Measurements from ENCODE around the gene SOX15.
A peak's percentile ranks its signal among the peaks of the same experiment; 100 is the strongest.

The SOX15 gene

DNA sequence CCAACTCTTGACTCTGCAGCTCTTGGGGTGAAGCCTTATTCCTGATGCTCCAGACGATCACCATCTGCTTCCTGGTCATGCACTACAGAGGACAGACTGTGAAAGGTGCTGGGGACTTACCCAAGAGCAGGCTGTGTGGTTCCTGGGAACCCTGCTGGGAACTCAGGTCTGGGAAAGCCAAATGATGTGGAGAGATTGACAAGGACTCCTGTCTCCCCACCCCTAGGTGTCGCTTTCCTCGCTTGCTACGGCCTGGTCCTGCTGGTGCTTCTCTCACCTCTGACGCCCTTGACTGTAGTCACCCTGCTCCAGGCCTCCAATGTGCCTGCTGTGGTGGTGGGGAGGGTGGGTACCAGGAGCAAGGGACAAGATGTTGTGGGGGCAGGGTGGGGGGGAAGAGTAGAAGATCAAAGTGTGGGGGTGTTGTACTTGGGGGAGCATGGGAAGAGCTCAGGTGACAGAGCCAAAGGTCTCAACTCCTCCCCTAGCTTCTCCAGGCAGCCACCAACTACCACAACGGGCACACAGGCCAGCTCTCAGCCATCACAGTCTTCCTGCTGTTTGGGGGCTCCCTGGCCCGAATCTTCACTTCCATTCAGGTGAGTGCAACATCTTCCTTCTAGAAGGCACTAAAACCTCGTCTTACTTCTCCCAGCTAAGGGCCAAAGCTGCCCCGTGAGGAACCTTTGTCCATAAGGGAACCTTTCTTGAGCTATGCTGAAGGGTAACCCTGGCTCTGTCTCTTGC, 3.0 kb downstream of the SOX15 start (continued):
- TF ChIP-seq ZBTB44 (tag by site-specific recombination; IDR thresholded peaks at IDR 0.05) = no peak
- no peak for TF ChIP-seq ZNF202 (tag by site-specific recombination; IDR thresholded peaks at IDR 0.05; ENCODE audit: borderline replicate concordance)
- 0 out of 2 replicates have a peak, but pooled peaks have one; percentile 32 for TF ChIP-seq ZNF423 (tag by site-specific recombination; IDR thresholded peaks at IDR 0.05)
- TF ChIP-seq ZNF501 (tag by site-specific recombination; IDR thresholded peaks at IDR 0.05) = no peak
- TF ChIP-seq, protein P1, sequence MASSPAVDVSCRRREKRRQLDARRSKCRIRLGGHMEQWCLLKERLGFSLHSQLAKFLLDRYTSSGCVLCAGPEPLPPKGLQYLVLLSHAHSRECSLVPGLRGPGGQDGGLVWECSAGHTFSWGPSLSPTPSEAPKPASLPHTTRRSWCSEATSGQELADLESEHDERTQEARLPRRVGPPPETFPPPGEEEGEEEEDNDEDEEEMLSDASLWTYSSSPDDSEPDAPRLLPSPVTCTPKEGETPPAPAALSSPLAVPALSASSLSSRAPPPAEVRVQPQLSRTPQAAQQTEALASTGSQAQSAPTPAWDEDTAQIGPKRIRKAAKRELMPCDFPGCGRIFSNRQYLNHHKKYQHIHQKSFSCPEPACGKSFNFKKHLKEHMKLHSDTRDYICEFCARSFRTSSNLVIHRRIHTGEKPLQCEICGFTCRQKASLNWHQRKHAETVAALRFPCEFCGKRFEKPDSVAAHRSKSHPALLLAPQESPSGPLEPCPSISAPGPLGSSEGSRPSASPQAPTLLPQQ (tag by site-specific recombination; IDR thresholded peaks at IDR 0.05) = no peak
- peak; percentile 82 for TF ChIP-seq ZBTB17 (tag by site-specific recombination; IDR thresholded peaks at IDR 0.05)
- TF ChIP-seq ZNF473 (tag by site-specific recombination; IDR thresholded peaks at IDR 0.05) = no peak
- TF ChIP-seq, protein P2, sequence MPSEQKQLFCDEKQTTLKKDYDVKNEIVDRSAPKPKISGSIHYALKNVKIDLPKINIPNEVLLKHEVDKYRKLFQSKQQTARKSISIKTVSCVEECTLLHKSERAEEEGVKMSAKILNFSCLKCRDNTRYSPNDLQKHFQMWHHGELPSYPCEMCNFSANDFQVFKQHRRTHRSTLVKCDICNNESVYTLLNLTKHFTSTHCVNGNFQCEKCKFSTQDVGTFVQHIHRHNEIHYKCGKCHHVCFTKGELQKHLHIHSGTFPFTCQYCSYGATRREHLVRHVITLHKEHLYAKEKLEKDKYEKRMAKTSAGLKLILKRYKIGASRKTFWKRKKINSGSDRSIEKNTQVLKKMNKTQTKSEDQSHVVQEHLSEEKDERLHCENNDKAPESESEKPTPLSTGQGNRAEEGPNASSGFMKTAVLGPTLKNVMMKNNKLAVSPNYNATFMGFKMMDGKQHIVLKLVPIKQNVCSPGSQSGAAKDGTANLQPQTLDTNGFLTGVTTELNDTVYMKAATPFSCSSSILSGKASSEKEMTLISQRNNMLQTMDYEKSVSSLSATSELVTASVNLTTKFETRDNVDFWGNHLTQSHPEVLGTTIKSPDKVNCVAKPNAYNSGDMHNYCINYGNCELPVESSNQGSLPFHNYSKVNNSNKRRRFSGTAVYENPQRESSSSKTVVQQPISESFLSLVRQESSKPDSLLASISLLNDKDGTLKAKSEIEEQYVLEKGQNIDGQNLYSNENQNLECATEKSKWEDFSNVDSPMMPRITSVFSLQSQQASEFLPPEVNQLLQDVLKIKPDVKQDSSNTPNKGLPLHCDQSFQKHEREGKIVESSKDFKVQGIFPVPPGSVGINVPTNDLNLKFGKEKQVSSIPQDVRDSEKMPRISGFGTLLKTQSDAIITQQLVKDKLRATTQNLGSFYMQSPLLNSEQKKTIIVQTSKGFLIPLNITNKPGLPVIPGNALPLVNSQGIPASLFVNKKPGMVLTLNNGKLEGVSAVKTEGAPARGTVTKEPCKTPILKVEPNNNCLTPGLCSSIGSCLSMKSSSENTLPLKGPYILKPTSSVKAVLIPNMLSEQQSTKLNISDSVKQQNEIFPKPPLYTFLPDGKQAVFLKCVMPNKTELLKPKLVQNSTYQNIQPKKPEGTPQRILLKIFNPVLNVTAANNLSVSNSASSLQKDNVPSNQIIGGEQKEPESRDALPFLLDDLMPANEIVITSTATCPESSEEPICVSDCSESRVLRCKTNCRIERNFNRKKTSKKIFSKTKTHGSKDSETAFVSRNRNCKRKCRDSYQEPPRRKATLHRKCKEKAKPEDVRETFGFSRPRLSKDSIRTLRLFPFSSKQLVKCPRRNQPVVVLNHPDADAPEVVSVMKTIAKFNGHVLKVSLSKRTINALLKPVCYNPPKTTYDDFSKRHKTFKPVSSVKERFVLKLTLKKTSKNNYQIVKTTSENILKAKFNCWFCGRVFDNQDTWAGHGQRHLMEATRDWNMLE (tag by site-specific recombination; conservative IDR thresholded peaks at IDR 0.05; ENCODE audit: low read depth) = no peak
- no peak for TF ChIP-seq ZNF366 (tag by site-specific recombination; conservative IDR thresholded peaks at IDR 0.05)
- TF ChIP-seq SALL2 (tag by site-specific recombination; IDR thresholded peaks at IDR 0.05; ENCODE audit: borderline replicate concordance) = no peak
- peak; percentile 63; the same call in 1 of the 2 replicates for TF ChIP-seq ZFP37 (tag by site-specific recombination; IDR thresholded peaks at IDR 0.05)
- TF ChIP-seq IKZF3 (tag by site-specific recombination; IDR thresholded peaks at IDR 0.05) = peak; percentile 80
- TF ChIP-seq, protein P3, sequence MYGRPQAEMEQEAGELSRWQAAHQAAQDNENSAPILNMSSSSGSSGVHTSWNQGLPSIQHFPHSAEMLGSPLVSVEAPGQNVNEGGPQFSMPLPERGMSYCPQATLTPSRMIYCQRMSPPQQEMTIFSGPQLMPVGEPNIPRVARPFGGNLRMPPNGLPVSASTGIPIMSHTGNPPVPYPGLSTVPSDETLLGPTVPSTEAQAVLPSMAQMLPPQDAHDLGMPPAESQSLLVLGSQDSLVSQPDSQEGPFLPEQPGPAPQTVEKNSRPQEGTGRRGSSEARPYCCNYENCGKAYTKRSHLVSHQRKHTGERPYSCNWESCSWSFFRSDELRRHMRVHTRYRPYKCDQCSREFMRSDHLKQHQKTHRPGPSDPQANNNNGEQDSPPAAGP (tag by site-specific recombination; IDR thresholded peaks at IDR 0.05) = no peak
- no peak for TF ChIP-seq KLF1 (tag by site-specific recombination; IDR thresholded peaks at IDR 0.05)
- TF ChIP-seq MZF1 (tag by site-specific recombination; IDR thresholded peaks at IDR 0.05; ENCODE audit: borderline replicate concordance) = no peak
- TF ChIP-seq OSR2 (tag by site-specific recombination; IDR thresholded peaks at IDR 0.05) = no peak
- TF ChIP-seq ZNF600 (tag by site-specific recombination; IDR thresholded peaks at IDR 0.05) = 0 out of 2 replicates have a peak, but pooled peaks have one; percentile 29
- no peak for TF ChIP-seq KLF7 (tag by site-specific recombination; IDR thresholded peaks at IDR 0.05; ENCODE audit: borderline replicate concordance)
- TF ChIP-seq ZNF214 (tag by site-specific recombination; IDR thresholded peaks at IDR 0.05; ENCODE audit: borderline replicate concordance) = no peak
- no peak for TF ChIP-seq ZNF514 (tag by site-specific recombination; IDR thresholded peaks at IDR 0.05)
- TF ChIP-seq HOXD13 (CRISPR knock-in tag; IDR thresholded peaks at IDR 0.05; ENCODE audit: borderline replicate concordance) = no peak
- TF ChIP-seq, protein P4, sequence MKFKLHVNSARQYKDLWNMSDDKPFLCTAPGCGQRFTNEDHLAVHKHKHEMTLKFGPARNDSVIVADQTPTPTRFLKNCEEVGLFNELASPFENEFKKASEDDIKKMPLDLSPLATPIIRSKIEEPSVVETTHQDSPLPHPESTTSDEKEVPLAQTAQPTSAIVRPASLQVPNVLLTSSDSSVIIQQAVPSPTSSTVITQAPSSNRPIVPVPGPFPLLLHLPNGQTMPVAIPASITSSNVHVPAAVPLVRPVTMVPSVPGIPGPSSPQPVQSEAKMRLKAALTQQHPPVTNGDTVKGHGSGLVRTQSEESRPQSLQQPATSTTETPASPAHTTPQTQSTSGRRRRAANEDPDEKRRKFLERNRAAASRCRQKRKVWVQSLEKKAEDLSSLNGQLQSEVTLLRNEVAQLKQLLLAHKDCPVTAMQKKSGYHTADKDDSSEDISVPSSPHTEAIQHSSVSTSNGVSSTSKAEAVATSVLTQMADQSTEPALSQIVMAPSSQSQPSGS (tag by site-specific recombination; IDR thresholded peaks at IDR 0.05; ENCODE audit: low read depth) = no peak
